HEK293T (cell line): Measurements from ENCODE around the gene ABCA9.

Experiments used
- CTCF ChIA-PET: fragments of 350-600 bp; formaldehyde crosslinking; extraction: SDS; loops from one replicate; lab custom pipeline; 2021; ENCODE audit warnings: antibody characterized with exemption, inconsistent platforms; lab: Yijun Ruan, JAX
- POLR2A ChIA-PET: fragments of 350-600 bp; formaldehyde crosslinking; extraction: SDS; loops from one replicate; lab custom pipeline; 2020; ENCODE audit warnings: antibody characterized with exemption, inconsistent platforms; lab: Yijun Ruan, JAX
- DNase-seq: peaks from one replicate; pipeline ENCODE4 v3.0.0; 2012; ENCODE audit warnings: mixed read lengths; ENCODE audit errors: extremely low spot score
- ARNT ChIP-seq: fragments of 450-650 bp; IDR thresholded peaks from 2 replicates; pipeline ENCODE4 v1.6.1; 2017; ENCODE audit warnings: mild to moderate bottlenecking
- BHLHE40 ChIP-seq: fragments of 450-650 bp; IDR thresholded peaks from 2 replicates; pipeline ENCODE4 v1.6.1; 2016; ENCODE audit warnings: mild to moderate bottlenecking, moderate library complexity, borderline replicate concordance
- CTBP1 ChIP-seq: fragments of 450-650 bp; IDR thresholded peaks from 2 replicates; pipeline ENCODE4 v1.6.1; 2016; ENCODE audit warnings: borderline replicate concordance
- ELF4 ChIP-seq: fragments of 450-650 bp; IDR thresholded peaks from 2 replicates; pipeline ENCODE4 v1.6.1; 2017; ENCODE audit warnings: antibody characterized with exemption
- FOXA1 ChIP-seq: fragments of 450-650 bp; IDR thresholded peaks from 2 replicates; pipeline ENCODE4 v1.6.1; 2016; ENCODE audit warnings: mild to moderate bottlenecking
- FOXK2 ChIP-seq: fragments of 450-650 bp; IDR thresholded peaks from 2 replicates; pipeline ENCODE4 v1.6.1; 2016; ENCODE audit warnings: mild to moderate bottlenecking
- FOXM1 ChIP-seq: fragments of 450-650 bp; IDR thresholded peaks from 2 replicates; pipeline ENCODE4 v1.6.1; 2017; ENCODE audit warnings: mild to moderate bottlenecking, borderline replicate concordance
- HDGF ChIP-seq: fragments of 450-650 bp; IDR thresholded peaks from 2 replicates; pipeline ENCODE4 v1.6.1; 2017; ENCODE audit warnings: antibody characterized with exemption, borderline replicate concordance
- L3MBTL2 ChIP-seq: fragments of 450-650 bp; conservative IDR thresholded peaks from 2 replicates; pipeline ENCODE4 v1.6.1; 2016; ENCODE audit warnings: mild to moderate bottlenecking
- LEF1 ChIP-seq: fragments of 450-650 bp; IDR thresholded peaks from 2 replicates; pipeline ENCODE4 v1.6.1; 2017; ENCODE audit warnings: mild to moderate bottlenecking, borderline replicate concordance
- NFRKB ChIP-seq: fragments of 450-650 bp; IDR thresholded peaks from 2 replicates; pipeline ENCODE4 v1.6.1; 2016; ENCODE audit warnings: mild to moderate bottlenecking, moderate library complexity
- PKNOX1 ChIP-seq: fragments of 450-650 bp; IDR thresholded peaks from 2 replicates; pipeline ENCODE4 v1.6.1; 2016
- SP1 ChIP-seq: fragments of 450-650 bp; IDR thresholded peaks from 2 replicates; pipeline ENCODE4 v1.6.1; 2017
- SUZ12 ChIP-seq: fragments of 450-650 bp; IDR thresholded peaks from 2 replicates; pipeline ENCODE4 v1.6.1; 2016; ENCODE audit warnings: mild to moderate bottlenecking
- TARDBP ChIP-seq: fragments of 450-650 bp; IDR thresholded peaks from 2 replicates; pipeline ENCODE4 v1.6.1; 2016
- ZNF384 ChIP-seq: fragments of 450-650 bp; IDR thresholded peaks from 2 replicates; pipeline ENCODE4 v1.6.1; 2016

Gene ABCA9

GRCh38 chr17:69044371-69044770 lies 16.4 kb downstream of the ABCA9 start:
- ChIA-PET POLR2A (no interaction called here), CTCF (no interaction called here)
- no peak for TF ChIP-seq FOXK2
- TF ChIP-seq TARDBP, result no peak
- no peak for TF ChIP-seq ARNT
- no peak for TF ChIP-seq CTBP1
- TF ChIP-seq L3MBTL2, result no peak
- no peak for DNase-seq

GRCh38 chr17:69043098-69043734 lies 17.5 kb downstream of the ABCA9 start:
- DNase-seq, result no peak
- TF ChIP-seq CTBP1, result no peak
- TF ChIP-seq HDGF, result no peak
- no peak for TF ChIP-seq FOXK2
- TF ChIP-seq SP1, result no peak
- no peak for TF ChIP-seq NFRKB
- no peak for TF ChIP-seq FOXA1
- TF ChIP-seq BHLHE40, result no peak
- TF ChIP-seq ELF4, result no peak
- TF ChIP-seq PKNOX1, result no peak
- TF ChIP-seq LEF1, result no peak
- TF ChIP-seq ARNT, result no peak
- TF ChIP-seq SUZ12, result no peak
- TF ChIP-seq ZNF384, result no peak
- no peak for TF ChIP-seq L3MBTL2
- TF ChIP-seq FOXM1, result no peak
- TF ChIP-seq TARDBP, result no peak
- POLR2A ChIA-PET, result interaction anchor here (1.0 kb wide), 1 partner anchor 283 kb away, joined by 3 read pairs; no protein-coding TSS in a partner anchor
- CTCF ChIA-PET, result no interaction called here

- CTCF ChIA-PET, result no interaction called here
- no peak for TF ChIP-seq FOXA1
- no peak for TF ChIP-seq FOXK2
- TF ChIP-seq CTBP1, result no peak
- no peak for TF ChIP-seq HDGF
- no peak for TF ChIP-seq TARDBP
- no peak for TF ChIP-seq BHLHE40
- TF ChIP-seq ELF4, result no peak
- TF ChIP-seq FOXM1, result no peak
- TF ChIP-seq L3MBTL2, result no peak
- no peak for TF ChIP-seq SP1
- TF ChIP-seq SUZ12, result no peak
- no peak for DNase-seq
- POLR2A ChIA-PET, result no interaction called here
Observed at GRCh38 chr17:69042308-69042707, 18.4 kb downstream of the ABCA9 start.

GRCh38 chr17:69031839-69032238 lies 28.9 kb downstream of the ABCA9 start:
- TF ChIP-seq PKNOX1 (no peak), TARDBP (no peak), ARNT (no peak), SUZ12 (no peak), ZNF384 (no peak), HDGF (no peak), LEF1 (no peak), CTBP1 (no peak), ELF4 (no peak), FOXA1 (no peak), L3MBTL2 (no peak), FOXK2 (no peak), SP1 (no peak), FOXM1 (no peak), BHLHE40 (no peak), NFRKB (no peak)
- ChIA-PET POLR2A (no interaction called here), CTCF (no interaction called here)
- no peak for DNase-seq

GRCh38 chr17:69030169-69030568 lies 30.6 kb downstream of the ABCA9 start:
- ChIA-PET CTCF (no interaction called here), POLR2A (no interaction called here)
- no peak for TF ChIP-seq SUZ12
- TF ChIP-seq HDGF, result no peak
- no peak for TF ChIP-seq NFRKB
- TF ChIP-seq L3MBTL2, result no peak
- no peak for TF ChIP-seq SP1
- no peak for TF ChIP-seq PKNOX1
- no peak for TF ChIP-seq ZNF384
- no peak for TF ChIP-seq LEF1
- DNase-seq, result no peak

GRCh38 chr17:69018687-69019086 lies 42.0 kb downstream of the ABCA9 start:
- CTCF ChIA-PET, result no interaction called here
- TF ChIP-seq HDGF (no peak), SP1 (no peak), BHLHE40 (no peak), LEF1 (no peak), ARNT (no peak), SUZ12 (no peak), PKNOX1 (no peak), NFRKB (no peak), ZNF384 (no peak)
- no peak for DNase-seq
- POLR2A ChIA-PET, result no interaction called here
